Thyroid gland (tissue), 4 donors: ENCODE data around the gene EML1.

ENCODE experiments used
- CTCF ChIP-seq, 6 experiments: fragments of 200-600 bp in 3 of 6; fragments of 450-650 bp in 3 of 6; sonication (generic) in 3 of 6; IDR thresholded peaks; one replicate each; pipeline ENCODE4 v1.5.1; 2016 to 2019; ENCODE audit warnings: antibody characterized with exemption in 6 of 6, mild to moderate bottlenecking in 2 of 6, inconsistent platforms in 1 of 6, moderate library complexity in 1 of 6
- POLR2A ChIP-seq, 2 donors: fragments of 450-650 bp; IDR thresholded peaks; one replicate each; pipeline ENCODE4 v1.6.1; 2017; ENCODE audit warnings: antibody characterized with exemption in 2 of 2, mild to moderate bottlenecking in 2 of 2, moderate library complexity in 1 of 2

DNA sequence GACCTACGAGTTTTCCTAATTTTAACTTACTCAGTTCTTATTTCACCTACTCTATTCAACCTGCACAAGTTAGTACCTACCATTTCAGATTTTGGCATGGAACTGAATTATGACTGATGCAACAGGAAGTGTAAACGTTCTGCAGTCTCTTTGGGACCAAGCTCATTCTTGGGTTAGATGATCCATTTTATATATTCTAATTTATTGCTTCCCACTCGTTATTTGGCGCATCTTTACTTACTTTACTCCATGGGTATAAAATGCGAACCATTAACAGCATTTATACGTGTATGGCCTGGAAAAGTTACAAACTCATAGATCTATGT is 1.0 kb upstream of the EML1 start:
- no peak for TF ChIP-seq CTCF (IDR thresholded peaks at IDR 0.05)
- TF ChIP-seq POLR2A (IDR thresholded peaks at IDR 0.05): no peak
